Heart right ventricle (tissue), 16 donors: ENCODE data around the gene FGF19. TPM values are rescaled to one million over a fixed set of nuclear protein-coding genes. Genes with fewer than 3 reads are reported as not detected.
"Not testable (repeated sequence)": the region's sequence is repeated elsewhere in the genome, so short reads cannot be mapped to it uniquely, and the experiment has no call there.

Experiments used
- ATAC-seq, 8 donors: fragments of 200-7000 bp; cut with Tn5 transposase; one replicate each; pipeline ENCODE4 v1.9.1; 2020; ENCODE audit warnings: mild to moderate bottlenecking in 8 of 8, moderate library complexity in 8 of 8, moderate number of reproducible peaks in 1 of 8
- DNase-seq, 2 donors: peaks; one replicate each; pipeline ENCODE4 v3.0.0-alpha.2; 2020
- H3K27ac ChIP-seq, 10 donors: fragments of 200-600 bp; sonication (generic) in 2 of 10; one replicate each; pipeline versions ENCODE4 v1.5.0 to v1.8.0; 2020 to 2022; ENCODE audit warnings: mild to moderate bottlenecking in 3 of 10
- H3K27me3 ChIP-seq, 7 donors: fragments of 200-600 bp; one replicate each; pipeline ENCODE4 v1.8.0; 2021 to 2022; ENCODE audit warnings: mild to moderate bottlenecking in 2 of 7
- H3K36me3 ChIP-seq, 9 donors: fragments of 200-600 bp; sonication (generic) in 1 of 9; one replicate each; pipeline versions ENCODE4 v1.5.0 to v1.8.0; 2020 to 2022; ENCODE audit warnings: mild to moderate bottlenecking in 2 of 9
- H3K4me1 ChIP-seq, 9 donors: fragments of 200-600 bp; sonication (generic) in 1 of 9; one replicate each; pipeline versions ENCODE4 v1.5.0 to v1.8.0; 2020 to 2022; ENCODE audit warnings: mild to moderate bottlenecking in 4 of 9
- H3K4me3 ChIP-seq, 10 donors: fragments of 200-600 bp; sonication (generic) in 2 of 10; one replicate each; pipeline versions ENCODE4 v1.5.0 to v1.8.0; 2020 to 2022; ENCODE audit warnings: mild to moderate bottlenecking in 7 of 10, moderate library complexity in 2 of 10
- H3K9me3 ChIP-seq, 11 donors: fragments of 200-600 bp in 10 of 11; sonication (generic) in 2 of 11; one replicate each; pipeline versions ENCODE4 v1.5.0 to v1.8.0; 2013 to 2022; ENCODE audit warnings: mild to moderate bottlenecking in 2 of 11, control low read depth in 1 of 11, moderate library complexity in 1 of 11
- CTCF ChIP-seq, 9 donors: fragments of 200-600 bp; sonication (generic) in 2 of 9; IDR thresholded peaks; one replicate each; pipeline versions ENCODE4 v1.5.0 to v1.8.0; 2021 to 2022; ENCODE audit warnings: antibody characterized with exemption in 9 of 9, mild to moderate bottlenecking in 5 of 9, moderate library complexity in 1 of 9
- WGBS, 2 donors: extraction: QIAGEN DNeasy Blood & Tissue Kit; methylation state at CpG; one replicate each; pipeline ENCODE4 v1.1.7; 2013; ENCODE audit warnings: inconsistent platforms in 1 of 2; 5-methylcytosine and 5-hydroxymethylcytosine counted together
- intact Hi-C, 10 donors: fragments of 100-400 bp; cut with DNase I; formaldehyde crosslinking; loops; one replicate each; pipeline versions ENCODE4 v1.11.1 to v1.14.2; 2022
- polyA plus RNA-seq, 2 donors: library from polyadenylated mRNA; stranded (reverse); fragments of 200-250 nt; gene quantifications; one replicate each; pipeline ENCODE4 v1.2.3, GENCODE V29; 2013
- total RNA-seq, 10 donors: library from RNA; stranded (reverse); fragmentation: NEBNext Ultra II Directional in 3 of 10; extraction: Animal tissue kit (Norgen Biotek cat#: 25700) in 3 of 10; gene quantifications; one replicate each; pipeline versions ENCODE4 v1.2.1 to v1.2.4, GENCODE V29; 2021 to 2023
- donor health status: Arrhythmogenic right ventricular cardiomyopathy.
- donor health status: ischemic (EF 13 %, LVEDD 7.1; RV severe dilation, severe dysfunction).
- donor health status: healthy with polysubstance abuse.
- donor health status: DM: no; HTN: yes; CAD: no.
- donor health status: DM: no; HTN: no; CAD: no.
- donor health status: ischemic (EF 25% LVEDD 6.9; RV normal size, moderate dysfunction).
- donor health status: ischemic (EF 25% LVEDD 5.7; RV mildly dilated, moderate dysfunction).
- donor health status: healthy.
- donor health status: DM: yes; HTN: yes; CAD: no.
- donor health status: Ischemic cardiomyopathy.
- donor health status: ischemic (EF 35%, LVEDD 5.7; RV mildly dilated, moderate dysfunction).
- donor health status: nonischemic (EF 11% LVEDD 7.7; RV severe dilation, severe dysfunction).
- donor health status: DM: yes; HTN: yes; CAD: no.
- donor health status: PGD.
- donor health status: ischemic (EF 29% LVEDD 5.4; RV normal size, mild dysfunction).
- donor health status: nonischemic (EF 23%, LVEDD 6.1; RV moderate dilation, normal function).

Gene FGF19
- total and polyA plus RNA-seq, 12 donors = not detected

- WGBS, 2 donors = 76 to 80% methylated on average over 10 of the region's 10 CpGs
Observed at GRCh38 chr11:69694781-69695180, 9.0 kb downstream of the FGF19 start.

GRCh38 chr11:69692422-69692821 is 11.4 kb downstream of the FGF19 start:
- H3K27me3 ChIP-seq = peaks cover 0 to 46% (median 27%) of the 10 kb centered on the region in 7 donors
- ATAC-seq (no peak), DNase-seq (no peak)
- peaks cover 0 to 17% (median 0%) of the 10 kb centered on the region in 11 donors for H3K9me3 ChIP-seq
- H3K36me3 ChIP-seq = no peaks in the 10 kb centered on the region
- no peak overlapping the region for H3K4me3 ChIP-seq
- no peak for TF ChIP-seq CTCF (IDR thresholded peaks at IDR 0.05)
- intact Hi-C loops = no loop called here
- H3K4me1 ChIP-seq = no peaks in the 10 kb centered on the region
- H3K27ac ChIP-seq = no peak overlapping the region

More at GRCh38 chr11:69694781-69695180, 9.0 kb downstream of the FGF19 start:
- no peak for TF ChIP-seq CTCF (IDR thresholded peaks at IDR 0.05)
- Histone ChIP-seq H3K4me1 (peaks cover 0 to 11% (median 0%) of the 10 kb centered on the region in 9 donors), H3K27ac (no peak overlapping the region), H3K27me3 (peaks cover 0 to 66% (median 39%) of the 10 kb centered on the region in 7 donors), H3K9me3 (peaks cover 0 to 17% (median 0%) of the 10 kb centered on the region in 11 donors), H3K4me3 (no peak overlapping the region), H3K36me3 (no peaks in the 10 kb centered on the region)
- DNase-seq (no peak), ATAC-seq (no peak)
- intact Hi-C loops = loop anchor here in 1 of 10 donors (5.0 kb wide), 1 partner anchor 198 kb away; no protein-coding TSS in a partner anchor

GRCh38 chr11:69691463-69691862 is 12.4 kb downstream of the FGF19 start:
- ATAC-seq (no peak), DNase-seq (no peak)
- Histone ChIP-seq H3K4me1 (no peaks in the 10 kb centered on the region), H3K36me3 (no peaks in the 10 kb centered on the region), H3K9me3 (peaks cover 0 to 17% (median 0%) of the 10 kb centered on the region in 11 donors), H3K4me3 (no peak overlapping the region), H3K27ac (no peak overlapping the region), H3K27me3 (peaks cover 0 to 43% (median 23%) of the 10 kb centered on the region in 7 donors)
- intact Hi-C loops = no loop called here
- WGBS, 2 donors = 85 to 88% methylated on average over 2 of the region's 2 CpGs
- no peak for TF ChIP-seq CTCF (IDR thresholded peaks at IDR 0.05)

GRCh38 chr11:69689484-69690319 is 14.1 kb downstream of the FGF19 start:
- intact Hi-C loops = loop anchor here in 5 of 10 donors (5.0 kb wide), 3 partner anchors 198 to 508 kb away; no protein-coding TSS in a partner anchor
- 88 to 90% methylated on average over 5 of the region's 5 CpGs for WGBS, 2 donors
- H3K36me3 ChIP-seq = no peaks in the 10 kb centered on the region
- H3K9me3 ChIP-seq = peaks cover 0 to 17% (median 0%) of the 10 kb centered on the region in 11 donors
- TF ChIP-seq CTCF (IDR thresholded peaks at IDR 0.05) = no peak
- peaks cover 0 to 8% (median 6%) of the 10 kb centered on the region in 9 donors for H3K4me1 ChIP-seq
- peaks cover 0 to 35% (median 21%) of the 10 kb centered on the region in 7 donors for H3K27me3 ChIP-seq
- ATAC-seq (no peak), DNase-seq (no peak)
- H3K27ac ChIP-seq = no peak overlapping the region
- H3K4me3 ChIP-seq = no peak overlapping the region

GRCh38 chr11:69687969-69688771 is 15.7 kb downstream of the FGF19 start:
- H3K4me3 ChIP-seq, ATAC-seq, H3K27ac ChIP-seq, DNase-seq, H3K36me3 ChIP-seq, H3K4me1 ChIP-seq: not testable (repeated sequence)
- WGBS, 2 donors = 81 to 84% methylated on average over 5 of the region's 5 CpGs
- peaks cover 0 to 29% (median 15%) of the 10 kb centered on the region in 7 donors for H3K27me3 ChIP-seq
- peaks cover 0 to 17% (median 0%) of the 10 kb centered on the region in 11 donors for H3K9me3 ChIP-seq
- intact Hi-C loops = loop anchor here in 8 of 10 donors (2.0 to 5.0 kb wide), 6 partner anchors 199 to 515 kb away; partner anchors contain the start of gene FADD (in 1 of the 8)
